GM21526 (cell line): ENCODE measurements around the gene RPTOR.

Experiments
- ATAC-seq: cut with Tn5 transposase; IDR thresholded peaks from one replicate; pipeline ENCODE4 v1.9.1; 2021; ENCODE audit warnings: moderate library complexity; ENCODE audit not compliant: unreplicated experiment, low FRiP score

The RPTOR gene

GRCh38 chr17:80995131-80995530 is 450.5 kb downstream of the RPTOR start:
- ATAC-seq: no peak

GRCh38 chr17:80996422-80997305 is 452.0 kb downstream of the RPTOR start:
- no peak for ATAC-seq

GRCh38 chr17:80997424-80998117 is 452.9 kb downstream of the RPTOR start:
- ATAC-seq: no peak

GRCh38 chr17:80998118-80998747 is 453.6 kb downstream of the RPTOR start:
- no peak for ATAC-seq

- ATAC-seq: no peak
Measured at GRCh38 chr17:80998748-80999535, 454.3 kb downstream of the RPTOR start.

- no peak for ATAC-seq
Measured at GRCh38 chr17:80999536-81000333, 455.1 kb downstream of the RPTOR start.

- ATAC-seq: no peak
Measured at GRCh38 chr17:81000334-81000630, 455.6 kb downstream of the RPTOR start.

GRCh38 chr17:81000631-81001357 is 456.2 kb downstream of the RPTOR start:
- ATAC-seq: no peak

GRCh38 chr17:81002013-81002384 is 457.4 kb downstream of the RPTOR start:
- ATAC-seq: no peak

GRCh38 chr17:81002409-81003361 is 458.0 kb downstream of the RPTOR start:
- ATAC-seq: no peak

- ATAC-seq: no peak
Measured at GRCh38 chr17:81003711-81004475, 459.3 kb downstream of the RPTOR start.

- no peak for ATAC-seq
Measured at GRCh38 chr17:81006891-81007290, 462.3 kb downstream of the RPTOR start.

- no peak for ATAC-seq
Measured at GRCh38 chr17:81008140-81008539, 463.5 kb downstream of the RPTOR start.

- ATAC-seq: no peak
Measured at GRCh38 chr17:81009136-81009535, 464.5 kb downstream of the RPTOR start.

- ATAC-seq: no peak
Measured at GRCh38 chr17:81010935-81011334, 466.3 kb downstream of the RPTOR start.

- ATAC-seq: no peak
Measured at GRCh38 chr17:81011951-81012350, 467.3 kb downstream of the RPTOR start.

GRCh38 chr17:81012574-81013447 is 468.2 kb downstream of the RPTOR start:
- no peak for ATAC-seq
